IMR-90 (cell line): ENCODE data around the gene GSE1. TPM values are rescaled to one million over a fixed set of nuclear protein-coding genes. Genes with fewer than 3 reads are reported as not detected.

ENCODE experiments used
- ATAC-seq: fragments of 200-7000 bp; cut with Tn5 transposase; 2 replicates; pipeline ENCODE4 v1.9.1; 2020; ENCODE audit warnings: low read depth, mild to moderate bottlenecking, moderate library complexity
- BruUV-seq: library from RNA; stranded (reverse); fragments of 400-500 nt; replicated peaks from 2 replicates; lab custom pipeline; 2021; lab: Mats Ljungman, UMichigan
- CTCF ChIA-PET: fragments of 300-600 bp; formaldehyde crosslinking; extraction: SDS; loops from one replicate; lab custom pipeline; 2021; ENCODE audit warnings: antibody characterized with exemption; lab: Yijun Ruan, JAX
- POLR2A ChIA-PET: fragments of 300-600 bp; sonication (Branson Sonifier 250); formaldehyde crosslinking; loops from one replicate; lab custom pipeline; 2022; ENCODE audit warnings: antibody characterized with exemption; ENCODE audit not compliant: unreplicated experiment; lab: Charles Lee
- DNase-seq: peaks from one replicate; pipeline ENCODE4 v3.0.0; 2013
- H2AFZ ChIP-seq: replicated peaks from 2 replicates; pipeline ENCODE3; 2013; ENCODE audit warnings: low read length, mild to moderate bottlenecking; ENCODE audit not compliant: poor library complexity
- H2AK5ac ChIP-seq: 2 replicates; pipeline ENCODE4 v1.6.1; 2013; ENCODE audit warnings: low read depth, low read length, inconsistent platforms
- H2AK9ac ChIP-seq: replicated peaks from 2 replicates; pipeline ENCODE3; 2013; ENCODE audit warnings: mild to moderate bottlenecking, low read depth, low read length, moderate library complexity; ENCODE audit not compliant: poor library complexity
- H2BK120ac ChIP-seq: 2 replicates; pipeline ENCODE4 v1.6.1; 2013; ENCODE audit warnings: low read depth, low read length, inconsistent platforms
- H2BK15ac ChIP-seq: 3 replicates; pipeline ENCODE4 v1.6.1; 2013; ENCODE audit warnings: low read depth, low read length, inconsistent platforms
- H2BK20ac ChIP-seq: 2 replicates; pipeline ENCODE4 v1.6.1; 2013; ENCODE audit warnings: low read depth, mild to moderate bottlenecking, inconsistent platforms, low read length, moderate library complexity
- H2BK5ac ChIP-seq: 2 replicates; pipeline ENCODE4 v1.6.1; 2013; ENCODE audit warnings: mild to moderate bottlenecking, low read depth, low read length, inconsistent platforms; ENCODE audit not compliant: poor library complexity, severe bottlenecking
- H3K14ac ChIP-seq: replicated peaks from 2 replicates; pipeline ENCODE4 v1.6.1; 2013; ENCODE audit warnings: low read depth, low read length, inconsistent platforms
- H3K18ac ChIP-seq: 2 replicates; pipeline ENCODE4 v1.6.1; 2013; ENCODE audit warnings: low read depth, low read length, control low read depth
- H3K23ac ChIP-seq: 2 replicates; pipeline ENCODE4 v1.6.1; 2013; ENCODE audit warnings: low read depth, low read length, inconsistent platforms
- H3K27ac ChIP-seq: 2 replicates; pipeline ENCODE4 v1.5.1; 2013; ENCODE audit warnings: mild to moderate bottlenecking, control low read depth, low read length; ENCODE audit not compliant: insufficient read depth
- H3K27me3 ChIP-seq: 2 replicates; pipeline ENCODE4 v1.6.1; 2013; ENCODE audit warnings: low read length; ENCODE audit not compliant: control insufficient read depth, insufficient read depth
- H3K36me3 ChIP-seq: 2 replicates; pipeline ENCODE4 v1.6.1; 2013; ENCODE audit warnings: low read length, mixed read lengths; ENCODE audit not compliant: control insufficient read depth, insufficient read depth
- H3K4ac ChIP-seq: 2 replicates; pipeline ENCODE4 v1.6.1; 2013; ENCODE audit warnings: low read depth, low read length, inconsistent platforms
- H3K4me1 ChIP-seq: 2 replicates; pipeline ENCODE4 v1.6.1; 2013; ENCODE audit warnings: low read length, mixed read lengths; ENCODE audit not compliant: control insufficient read depth, insufficient read depth
- H3K4me2 ChIP-seq: 2 replicates; pipeline ENCODE4 v1.6.1; 2013; ENCODE audit warnings: low read depth, mild to moderate bottlenecking, control low read depth, low read length, moderate library complexity
- H3K4me3 ChIP-seq: 2 replicates; pipeline ENCODE4 v1.5.1; 2013; ENCODE audit warnings: low read depth, mild to moderate bottlenecking, control low read depth, low read length, moderate library complexity; ENCODE audit not compliant: insufficient read depth
- H3K56ac ChIP-seq: 2 replicates; pipeline ENCODE4 v1.6.1; 2013; ENCODE audit warnings: low read length, inconsistent platforms; ENCODE audit not compliant: insufficient read depth; ENCODE audit errors: extremely low read depth
- H3K79me1 ChIP-seq, 2 experiments: 2 replicates each; pipeline ENCODE4 v1.6.1; 2013; ENCODE audit warnings: low read length in 2 of 2, inconsistent platforms in 1 of 2, low read depth in 1 of 2
- H3K9ac ChIP-seq: 2 replicates; pipeline ENCODE4 v1.6.1; 2013; ENCODE audit warnings: low read depth, low read length, control low read depth
- H3K9me1 ChIP-seq: 2 replicates; pipeline ENCODE4 v1.6.1; 2013; ENCODE audit warnings: low read length, inconsistent platforms; ENCODE audit not compliant: insufficient read depth
- H3K9me3 ChIP-seq: 2 replicates; pipeline ENCODE4 v1.6.1; 2013; ENCODE audit warnings: low read length; ENCODE audit not compliant: control insufficient read depth, insufficient read depth
- H4K20me1 ChIP-seq: 2 replicates; pipeline ENCODE4 v1.6.1; 2013; ENCODE audit warnings: low read length, inconsistent platforms; ENCODE audit not compliant: insufficient read depth
- H4K5ac ChIP-seq: 2 replicates; pipeline ENCODE4 v1.6.1; 2013; ENCODE audit warnings: mild to moderate bottlenecking, low read depth, low read length, control low read depth
- H4K8ac ChIP-seq, 2 experiments: 2 replicates each; pipeline ENCODE4 v1.6.1; 2013; ENCODE audit warnings: low read depth in 2 of 2, low read length in 2 of 2, control low read depth in 1 of 2, inconsistent platforms in 1 of 2
- H4K91ac ChIP-seq: 2 replicates; pipeline ENCODE4 v1.6.1; 2013; ENCODE audit warnings: low read depth, low read length, inconsistent platforms; ENCODE audit not compliant: insufficient read depth
- BHLHE40 ChIP-seq: fragments of 150-350 bp; IDR thresholded peaks from 2 replicates; pipeline ENCODE4 v1.6.1; 2016; ENCODE audit warnings: mild to moderate bottlenecking, low read depth, low read length
- CEBPB ChIP-seq: IDR thresholded peaks from 2 replicates; pipeline ENCODE4 v1.6.1; 2012; ENCODE audit warnings: low read depth, low read length, improper control_type of control experiment
- CHD1 ChIP-seq: IDR thresholded peaks from 2 replicates; pipeline ENCODE4 v1.6.1; 2012; ENCODE audit warnings: low read depth, low read length, improper control_type of control experiment
- MAFK ChIP-seq: IDR thresholded peaks from 2 replicates; pipeline ENCODE4 v1.6.1; 2012; ENCODE audit warnings: low read depth, low read length, improper control_type of control experiment
- MAZ ChIP-seq: IDR thresholded peaks from 2 replicates; pipeline ENCODE4 v1.6.1; 2012; ENCODE audit warnings: low read depth, mild to moderate bottlenecking, low read length, improper control_type of control experiment, moderate library complexity, borderline replicate concordance
- MXI1 ChIP-seq: IDR thresholded peaks from 2 replicates; pipeline ENCODE4 v1.6.1; 2012; ENCODE audit warnings: low read depth, mild to moderate bottlenecking, low read length, moderate library complexity, borderline replicate concordance
- NFE2L2 ChIP-seq: fragments of 150-350 bp; IDR thresholded peaks from 2 replicates; pipeline ENCODE4 v1.6.1; 2016; ENCODE audit warnings: low read depth, mild to moderate bottlenecking, low read length
- POLR2A ChIP-seq: IDR thresholded peaks from 2 replicates; pipeline ENCODE4 v1.6.1; 2012; ENCODE audit warnings: mild to moderate bottlenecking, low read depth, low read length
- RAD21 ChIP-seq: IDR thresholded peaks from 2 replicates; pipeline ENCODE4 v1.6.1; 2012; ENCODE audit warnings: low read length, improper control_type of control experiment
- RCOR1 ChIP-seq: IDR thresholded peaks from 2 replicates; pipeline ENCODE4 v1.6.1; 2012; ENCODE audit warnings: mild to moderate bottlenecking, low read length, improper control_type of control experiment; ENCODE audit not compliant: insufficient replicate concordance
- RFX5 ChIP-seq: IDR thresholded peaks from 2 replicates; pipeline ENCODE4 v1.8.0; 2012; ENCODE audit warnings: low read depth, mild to moderate bottlenecking, low read length, moderate library complexity
- WGBS, 2 experiments: methylation state at CpG; one replicate each; pipeline versions ENCODE4 v1.1.5 to v1.1.7; 2013; ENCODE audit warnings: missing lambda C conversion rate in 2 of 2; ENCODE audit not compliant: insufficient read length in 1 of 2; ENCODE audit errors: extremely low coverage in 2 of 2; 5-methylcytosine and 5-hydroxymethylcytosine counted together
- dilution Hi-C: fragments of 300-500 bp; cut with HindIII; formaldehyde crosslinking; loops from one replicate; pipeline ENCODE4 v1.14.3; 2018; ENCODE audit warnings: low sequenced_read_pairs; ENCODE audit not compliant: unreplicated experiment
- in situ Hi-C: fragments of 300-500 bp; cut with MboI; formaldehyde crosslinking; loops from 3 replicates; pipeline ENCODE4 v1.14.3; 2019; ENCODE audit warnings: low sequenced_read_pairs, inconsistent platforms, mixed read lengths
- intact Hi-C: fragments of 100-400 bp; cut with micrococcal nuclease; formaldehyde crosslinking; loops from 2 replicates; pipeline ENCODE4 v1.10.0; 2022
- polyA plus RNA-seq, 3 experiments: library from polyadenylated mRNA; depleted of rRNA; stranded (reverse); fragments of >200 nt; gene quantifications; 2 replicates each; pipeline ENCODE4 v1.2.3, GENCODE V29; 2012; ENCODE audit warnings: low replicate concordance in 1 of 3
- total RNA-seq: library from RNA; depleted of rRNA; stranded (reverse); fragments of >200 nt; gene quantifications from 2 replicates; pipeline ENCODE4 v1.2.3, GENCODE V29; 2012
- TF ChIP-seq, protein P1 (sequence below): fragments of 150-350 bp; IDR thresholded peaks from 2 replicates; pipeline ENCODE4 v1.6.1; 2016; ENCODE audit warnings: low read depth, mild to moderate bottlenecking, low read length, moderate library complexity, borderline replicate concordance
- TF ChIP-seq, protein P2 (sequence below): fragments of 150-350 bp; IDR thresholded peaks from 2 replicates; pipeline ENCODE4 v1.6.1; 2017; ENCODE audit warnings: mild to moderate bottlenecking, antibody characterized with exemption, low read length, low read depth
- TF ChIP-seq, protein P3 (sequence below): conservative IDR thresholded peaks from 2 replicates; pipeline ENCODE4 v1.5.1; 2012; ENCODE audit warnings: mild to moderate bottlenecking, low read depth, low read length, improper control_type of control experiment

Gene GSE1
- total and polyA plus RNA-seq, 2 of the 4 experiments (the other 2 are of a cell fraction), result 14.9 to 25.5 TPM

DNA sequence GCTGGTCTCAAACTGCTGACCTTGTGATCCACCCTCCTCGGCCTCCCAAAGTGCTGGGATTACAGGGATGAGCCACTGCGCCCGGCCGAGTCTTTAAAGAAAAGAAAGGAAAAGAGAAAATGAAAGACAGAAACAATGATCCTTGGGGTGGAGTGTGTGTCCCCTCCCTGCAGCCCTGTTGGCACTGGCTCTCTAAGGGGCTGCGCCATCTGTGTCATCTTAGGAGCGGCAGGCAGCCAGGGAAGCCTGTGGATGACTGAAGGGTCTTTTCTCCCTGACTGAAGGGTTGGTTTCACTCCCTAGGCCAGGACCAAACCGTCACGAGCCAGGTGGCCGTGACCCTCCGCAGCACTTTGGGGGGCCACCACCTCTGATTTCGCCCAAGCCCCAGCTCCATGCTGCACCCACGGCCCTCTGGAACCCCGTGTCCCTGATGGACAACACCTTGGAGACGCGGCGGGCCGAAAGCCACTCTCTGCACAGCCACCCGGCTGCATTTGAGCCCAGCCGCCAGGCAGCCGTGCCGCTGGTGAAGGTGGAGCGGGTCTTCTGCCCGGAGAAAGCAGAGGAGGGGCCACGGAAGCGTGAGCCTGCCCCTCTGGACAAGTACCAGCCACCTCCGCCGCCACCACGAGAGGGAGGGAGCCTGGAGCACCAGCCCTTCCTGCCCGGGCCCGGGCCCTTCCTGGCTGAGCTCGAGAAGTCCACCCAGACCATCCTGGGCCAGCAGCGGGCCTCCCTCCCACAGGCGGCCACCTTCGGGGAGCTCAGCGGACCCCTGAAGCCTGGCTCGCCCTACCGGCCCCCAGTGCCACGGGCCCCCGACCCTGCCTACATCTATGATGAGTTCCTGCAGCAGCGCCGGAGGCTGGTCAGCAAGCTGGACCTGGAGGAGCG lies 48.0 kb downstream of the GSE1 start:
- Histone ChIP-seq H3K4me3 (no peak overlapping the region), H3K9ac (no peak overlapping the region), H4K5ac (no peak overlapping the region), H3K9me1 (peaks cover 3% of the 10 kb centered on the region; the same call in 1 of the 2 replicates), H3K27ac (no peak overlapping the region), H3K79me1 (peaks cover 2 to 12% of the 10 kb centered on the region in 2 experiments; a peak in 2 of 4 replicates), H2AFZ (no peak overlapping the region), H2AK9ac (no peak overlapping the region), H2BK120ac (no peak overlapping the region), H3K4me2 (no peak overlapping the region), H2BK5ac (no peak overlapping the region), H3K27me3 (no peaks in the 10 kb centered on the region), H4K91ac (no peak overlapping the region), H4K20me1 (peaks cover 9% of the 10 kb centered on the region), H3K36me3 (peaks cover 83% of the 10 kb centered on the region), H2BK20ac (no peak overlapping the region), H3K4ac (no peak overlapping the region), H3K4me1 (no peaks in the 10 kb centered on the region; the same call in 1 of the 2 replicates), H2BK15ac (no peak overlapping the region), H3K9me3 (no peaks in the 10 kb centered on the region), H3K18ac (no peak overlapping the region), H2AK5ac (no peak overlapping the region), H3K23ac (no peak overlapping the region), H3K14ac (no peak overlapping the region), H4K8ac (no peak overlapping the region), H3K56ac (no peak overlapping the region)
- dilution Hi-C loops (no loop called here), intact Hi-C loops (no loop called here), in situ Hi-C loops (no loop called here)
- ATAC-seq (no peak), DNase-seq (no peak)
- no TSS peak for BruUV-seq
- WGBS, 2 experiments, result 94% methylated on average over 24 of the region's 42 CpGs; no CpG with 5 or more reads in 1 of the 2 experiments
- ChIA-PET POLR2A (no interaction called here), CTCF (no interaction called here)
- TF ChIP-seq MAZ, result no peak
- TF ChIP-seq, protein P1, sequence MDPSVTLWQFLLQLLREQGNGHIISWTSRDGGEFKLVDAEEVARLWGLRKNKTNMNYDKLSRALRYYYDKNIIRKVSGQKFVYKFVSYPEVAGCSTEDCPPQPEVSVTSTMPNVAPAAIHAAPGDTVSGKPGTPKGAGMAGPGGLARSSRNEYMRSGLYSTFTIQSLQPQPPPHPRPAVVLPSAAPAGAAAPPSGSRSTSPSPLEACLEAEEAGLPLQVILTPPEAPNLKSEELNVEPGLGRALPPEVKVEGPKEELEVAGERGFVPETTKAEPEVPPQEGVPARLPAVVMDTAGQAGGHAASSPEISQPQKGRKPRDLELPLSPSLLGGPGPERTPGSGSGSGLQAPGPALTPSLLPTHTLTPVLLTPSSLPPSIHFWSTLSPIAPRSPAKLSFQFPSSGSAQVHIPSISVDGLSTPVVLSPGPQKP, result no peak
- no peak for TF ChIP-seq NFE2L2
- TF ChIP-seq RAD21, result no peak
- no peak for TF ChIP-seq CHD1
- TF ChIP-seq BHLHE40, result no peak
- TF ChIP-seq RCOR1, result no peak
- no peak for TF ChIP-seq RFX5
- TF ChIP-seq CEBPB, result no peak
- no peak for TF ChIP-seq POLR2A
- TF ChIP-seq, protein P2, sequence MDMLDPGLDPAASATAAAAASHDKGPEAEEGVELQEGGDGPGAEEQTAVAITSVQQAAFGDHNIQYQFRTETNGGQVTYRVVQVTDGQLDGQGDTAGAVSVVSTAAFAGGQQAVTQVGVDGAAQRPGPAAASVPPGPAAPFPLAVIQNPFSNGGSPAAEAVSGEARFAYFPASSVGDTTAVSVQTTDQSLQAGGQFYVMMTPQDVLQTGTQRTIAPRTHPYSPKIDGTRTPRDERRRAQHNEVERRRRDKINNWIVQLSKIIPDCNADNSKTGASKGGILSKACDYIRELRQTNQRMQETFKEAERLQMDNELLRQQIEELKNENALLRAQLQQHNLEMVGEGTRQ, result no peak
- TF ChIP-seq, protein P3, sequence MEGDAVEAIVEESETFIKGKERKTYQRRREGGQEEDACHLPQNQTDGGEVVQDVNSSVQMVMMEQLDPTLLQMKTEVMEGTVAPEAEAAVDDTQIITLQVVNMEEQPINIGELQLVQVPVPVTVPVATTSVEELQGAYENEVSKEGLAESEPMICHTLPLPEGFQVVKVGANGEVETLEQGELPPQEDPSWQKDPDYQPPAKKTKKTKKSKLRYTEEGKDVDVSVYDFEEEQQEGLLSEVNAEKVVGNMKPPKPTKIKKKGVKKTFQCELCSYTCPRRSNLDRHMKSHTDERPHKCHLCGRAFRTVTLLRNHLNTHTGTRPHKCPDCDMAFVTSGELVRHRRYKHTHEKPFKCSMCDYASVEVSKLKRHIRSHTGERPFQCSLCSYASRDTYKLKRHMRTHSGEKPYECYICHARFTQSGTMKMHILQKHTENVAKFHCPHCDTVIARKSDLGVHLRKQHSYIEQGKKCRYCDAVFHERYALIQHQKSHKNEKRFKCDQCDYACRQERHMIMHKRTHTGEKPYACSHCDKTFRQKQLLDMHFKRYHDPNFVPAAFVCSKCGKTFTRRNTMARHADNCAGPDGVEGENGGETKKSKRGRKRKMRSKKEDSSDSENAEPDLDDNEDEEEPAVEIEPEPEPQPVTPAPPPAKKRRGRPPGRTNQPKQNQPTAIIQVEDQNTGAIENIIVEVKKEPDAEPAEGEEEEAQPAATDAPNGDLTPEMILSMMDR, result no peak
- no peak for TF ChIP-seq MXI1
- no peak for TF ChIP-seq MAFK
